ENCODE measurements around the gene UBE2QL1.

DNA sequence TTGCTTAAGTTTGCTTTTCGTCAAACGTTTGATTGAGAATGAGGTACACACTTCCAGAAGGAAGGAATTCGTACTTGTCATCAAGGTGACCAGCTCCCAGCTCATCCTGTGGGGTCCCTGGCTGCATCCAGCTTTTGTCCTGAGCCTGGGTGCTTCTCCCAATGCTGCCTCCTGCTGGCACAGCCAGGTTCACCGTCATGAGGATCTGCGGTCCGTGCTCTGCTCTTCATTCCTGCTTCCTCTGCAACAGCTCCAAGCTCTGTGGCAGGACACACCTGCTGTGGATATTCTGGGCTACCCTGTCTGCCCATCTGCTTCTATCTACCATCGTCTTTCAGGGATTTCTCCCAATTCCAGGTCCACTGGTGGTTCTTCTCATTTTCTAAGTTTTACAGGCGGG lies 13.3 kb upstream of the UBE2QL1 start:
- TF ChIP-seq POLR2A (IDR thresholded peaks at IDR 0.05; ENCODE audit: low read depth, low read length) (no peak), POLR2AphosphoS5 (IDR thresholded peaks at IDR 0.05; ENCODE audit: low read depth, low read length) (no peak), TAF1 (IDR thresholded peaks at IDR 0.05; ENCODE audit: borderline replicate concordance, low read depth, low read length) (no peak)
